HG02870 (cell line): ENCODE data around the gene DR1.
"Not testable (repeated sequence)": the region's sequence is repeated elsewhere in the genome, so short reads cannot be mapped to it uniquely, and the experiment has no call there.

ENCODE experiments used
- ATAC-seq: cut with Tn5 transposase; IDR thresholded peaks from one replicate; pipeline ENCODE4 v1.9.1; 2021; ENCODE audit warnings: mild to moderate bottlenecking, moderate library complexity; ENCODE audit not compliant: unreplicated experiment

The DR1 gene

GRCh38 chr1:93374334-93375106 is 28.8 kb downstream of the DR1 start:
- ATAC-seq = no peak

- no peak for ATAC-seq
These were observed 38.9 kb downstream of the DR1 start for GRCh38 chr1:93384656-93385055.

GRCh38 chr1:93386268-93386667 is 40.6 kb downstream of the DR1 start:
- ATAC-seq = not testable (repeated sequence)

- ATAC-seq = no peak
These were observed 48.8 kb downstream of the DR1 start for GRCh38 chr1:93394514-93394913.

GRCh38 chr1:93395195-93395594 is 49.5 kb downstream of the DR1 start:
- ATAC-seq = no peak

- ATAC-seq = no peak
These were observed 54.1 kb downstream of the DR1 start for GRCh38 chr1:93399781-93400180.

- ATAC-seq = no peak
These were observed 62.5 kb downstream of the DR1 start for GRCh38 chr1:93408203-93408602.

- no peak for ATAC-seq
These were observed 65.3 kb downstream of the DR1 start for GRCh38 chr1:93411000-93411399.

GRCh38 chr1:93414749-93415148 is 69.0 kb downstream of the DR1 start:
- ATAC-seq = no peak

- no peak for ATAC-seq
These were observed 69.6 kb downstream of the DR1 start for GRCh38 chr1:93415296-93415695.

GRCh38 chr1:93416183-93416582 is 70.5 kb downstream of the DR1 start:
- no peak for ATAC-seq
